OCI-LY3 (cell line): ENCODE results near the gene ANKRD22.

ENCODE experiments used
- CTCF ChIP-seq: fragments of 200-600, 300-600 bp; sonication (generic); IDR thresholded peaks from 2 replicates; pipeline ENCODE4 v1.5.1; 2014; ENCODE audit warnings: antibody characterized with exemption, low read length, low read depth
- EZH2phosphoT487 ChIP-seq: fragments of 200-600 bp; shearing (Covaris generic); IDR thresholded peaks from 2 replicates; pipeline ENCODE4 v1.6.1; 2018; ENCODE audit warnings: antibody characterized with exemption, mixed run types, low read depth

DNA sequence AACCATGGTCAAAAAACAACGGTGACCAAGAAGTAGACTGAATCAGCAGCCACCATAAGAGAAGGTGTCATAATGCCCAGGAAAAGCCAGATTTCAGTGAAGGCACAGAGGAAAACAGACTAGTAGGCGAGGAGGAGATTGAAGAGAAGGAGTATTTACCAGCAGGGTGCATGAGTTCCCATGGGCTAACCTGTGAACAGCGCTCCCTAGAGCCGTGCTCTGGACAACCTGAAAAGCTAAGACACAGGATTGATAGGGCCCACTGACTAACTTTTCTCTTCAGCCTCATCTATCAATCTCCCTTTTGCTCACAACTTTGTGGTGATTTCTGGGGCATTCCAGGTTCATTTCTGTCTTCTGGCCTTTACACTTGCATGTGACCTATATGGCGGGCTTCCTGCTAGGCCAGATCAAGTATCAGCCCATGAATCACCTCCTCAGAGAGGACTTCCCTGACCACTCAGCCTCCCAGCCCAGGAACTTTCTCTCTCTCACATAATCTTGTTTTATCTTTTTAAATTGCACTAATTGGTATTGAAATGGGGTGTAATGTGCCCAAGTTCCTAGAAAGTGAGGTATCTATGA, 12.8 kb downstream of the ANKRD22 start:
- TF ChIP-seq CTCF (no peak), EZH2phosphoT487 (no peak)
